Measurements from ENCODE around the gene EMC1.

- TF ChIP-seq, protein P1, sequence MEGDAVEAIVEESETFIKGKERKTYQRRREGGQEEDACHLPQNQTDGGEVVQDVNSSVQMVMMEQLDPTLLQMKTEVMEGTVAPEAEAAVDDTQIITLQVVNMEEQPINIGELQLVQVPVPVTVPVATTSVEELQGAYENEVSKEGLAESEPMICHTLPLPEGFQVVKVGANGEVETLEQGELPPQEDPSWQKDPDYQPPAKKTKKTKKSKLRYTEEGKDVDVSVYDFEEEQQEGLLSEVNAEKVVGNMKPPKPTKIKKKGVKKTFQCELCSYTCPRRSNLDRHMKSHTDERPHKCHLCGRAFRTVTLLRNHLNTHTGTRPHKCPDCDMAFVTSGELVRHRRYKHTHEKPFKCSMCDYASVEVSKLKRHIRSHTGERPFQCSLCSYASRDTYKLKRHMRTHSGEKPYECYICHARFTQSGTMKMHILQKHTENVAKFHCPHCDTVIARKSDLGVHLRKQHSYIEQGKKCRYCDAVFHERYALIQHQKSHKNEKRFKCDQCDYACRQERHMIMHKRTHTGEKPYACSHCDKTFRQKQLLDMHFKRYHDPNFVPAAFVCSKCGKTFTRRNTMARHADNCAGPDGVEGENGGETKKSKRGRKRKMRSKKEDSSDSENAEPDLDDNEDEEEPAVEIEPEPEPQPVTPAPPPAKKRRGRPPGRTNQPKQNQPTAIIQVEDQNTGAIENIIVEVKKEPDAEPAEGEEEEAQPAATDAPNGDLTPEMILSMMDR (IDR thresholded peaks at IDR 0.05): no peak
- no peak for TF ChIP-seq POLR2A (IDR thresholded peaks at IDR 0.05)
Measured at GRCh38 chr1:19210772-19211549, 40.4 kb downstream of the EMC1 start.

All from thyroid gland (tissue), 4 donors.